Stomach (tissue), 19 donors: ENCODE data around the gene TMC5. TPM values are rescaled to one million over a fixed set of nuclear protein-coding genes. Genes with fewer than 3 reads are reported as not detected.
"Not testable (repeated sequence)": the region's sequence is repeated elsewhere in the genome, so short reads cannot be mapped to it uniquely, and the experiment has no call there.

ENCODE experiments used
- DNase-seq, 2 donors: peaks; one replicate each; pipeline versions ENCODE4 v3.0.0 to v3.0.0-alpha.2; 2013 to 2019
- H3K27ac ChIP-seq, 5 donors: fragments of 200-600 bp in 4 of 5; sonication (generic) in 4 of 5; one replicate each; pipeline ENCODE4 v1.5.1; 2013 to 2019; ENCODE audit warnings: mild to moderate bottlenecking in 1 of 5, moderate library complexity in 1 of 5
- H3K27me3 ChIP-seq, 3 donors: fragments of 200-600 bp; sonication (generic); one replicate each; pipeline ENCODE4 v1.5.1; 2017 to 2019; ENCODE audit warnings: mixed run types in 1 of 3
- H3K36me3 ChIP-seq, 4 donors: fragments of 200-600 bp; sonication (generic); 1 replicate in 3 of 4; 2 replicates in 1 of 4; pipeline ENCODE4 v1.5.1; 2016 to 2019
- H3K4me1 ChIP-seq, 4 donors: fragments of 200-600 bp; sonication (generic); one replicate each; pipeline ENCODE4 v1.5.1; 2016 to 2019
- H3K4me3 ChIP-seq, 4 donors: fragments of 200-600 bp; sonication (generic) in 3 of 4; one replicate each; pipeline ENCODE4 v1.5.1; 2016 to 2019; ENCODE audit warnings: mild to moderate bottlenecking in 1 of 4
- H3K9me3 ChIP-seq, 4 donors: fragments of 200-600 bp; sonication (generic); one replicate each; pipeline ENCODE4 v1.5.1; 2016 to 2019
- CTCF ChIP-seq, 7 experiments: fragments of 450-650 bp in 4 of 7; fragments of 200-600 bp in 3 of 7; sonication (generic) in 3 of 7; IDR thresholded peaks; one replicate each; pipeline ENCODE4 v1.5.1; 2016 to 2019; ENCODE audit warnings: antibody characterized with exemption in 7 of 7, control low read depth in 2 of 7, mild to moderate bottlenecking in 1 of 7
- EP300 ChIP-seq: sonication (generic); formaldehyde crosslinking; IDR thresholded peaks from one replicate; pipeline ENCODE4 v1.6.1; 2017; ENCODE audit warnings: antibody characterized with exemption
- POLR2A ChIP-seq, 4 donors: fragments of 450-650 bp; IDR thresholded peaks; one replicate each; pipeline ENCODE4 v1.6.1; 2016; ENCODE audit warnings: antibody characterized with exemption in 4 of 4, control low read depth in 2 of 4, mild to moderate bottlenecking in 1 of 4, moderate library complexity in 1 of 4
- POLR2AphosphoS5 ChIP-seq, 3 donors: sonication (generic); formaldehyde crosslinking; IDR thresholded peaks; one replicate each; pipeline ENCODE4 v1.6.1; 2016; ENCODE audit warnings: antibody characterized with exemption in 3 of 3
- WGBS, 5 donors: extraction: QIAGEN DNeasy Blood & Tissue Kit in 3 of 5; methylation state at CpG; one replicate each; pipeline versions ENCODE4 v1.1.5 to v1.1.7; 2013 to 2018; 5-methylcytosine and 5-hydroxymethylcytosine counted together
- intact Hi-C: fragments of 100-400 bp; cut with DNase I; formaldehyde crosslinking; loops from one replicate; pipeline ENCODE4 v1.15.1; 2023; ENCODE audit warnings: low total_unique reads
- long read RNA-seq, 10 donors: transcript quantifications; one replicate each; lab custom pipeline, GENCODE V29; 2026
- polyA plus RNA-seq, 3 donors: library from polyadenylated mRNA; stranded (reverse); fragments of 200-250 nt; gene quantifications; one replicate each; pipeline ENCODE4 v1.2.3, GENCODE V29; 2013
- total RNA-seq, 5 donors: library from RNA; depleted of rRNA; stranded (reverse); fragments of >200 nt; gene quantifications; one replicate each; pipeline versions ENCODE4 v1.1.0 to v1.2.3, GENCODE V29; 2014 to 2016
- donor health status: healthy with polysubstance abuse.
- donor health status: Bipolar disorder and iron deficiency.
- donor health status: healthy.

TMC5 gene
- 10 to 100 TPM in 4 of 5 donors, 1 to 10 TPM in 1; 7.2 to 92.7 (median 54.3) TPM for total RNA-seq
- polyA plus RNA-seq, result 10 to 100 TPM; 16.0 to 28.0 (median 17.4) TPM
- long read RNA-seq, donor 1, partial matches to known transcripts, result 6 of 6 reads
- long read RNA-seq, donor 1, other reads (novel, unspliced or antisense), result 0 of 6 reads
- long read RNA-seq, donor 2, result 0 reads
- long read RNA-seq, donor 3, result 0 reads
- long read RNA-seq, donor 4, result 0 reads
- long read RNA-seq, donor 5, partial matches to known transcripts, result 0 of 1 reads
- long read RNA-seq, donor 5, other reads (novel, unspliced or antisense), result 0 of 1 reads
- long read RNA-seq, donor 6, full-length matches to known transcripts, result 2 of 80 reads
- long read RNA-seq, donor 6, partial matches to known transcripts, result 5 of 80 reads
- long read RNA-seq, donor 6, other reads (novel, unspliced or antisense), result 73 of 80 reads
- long read RNA-seq, donor 7, full-length matches to known transcripts, result 1 of 1 reads
- long read RNA-seq, donor 7, partial matches to known transcripts, result 0 of 1 reads
- long read RNA-seq, donor 7, other reads (novel, unspliced or antisense), result 0 of 1 reads
- long read RNA-seq, donor 8, result 0 reads
- long read RNA-seq, donor 9, result 0 reads
- long read RNA-seq, donor 10, result 0 reads

GRCh38 chr16:19417640-19418039 is at the start of gene TMC5:
TSS of gene TMC5 (plus strand) at chr16:19417883. CDS start at chr16:19440039, 22,156 bp downstream.
- peaks cover 0 to 18% (median 4%) of the 10 kb centered on the region in 3 donors for H3K27me3 ChIP-seq
- peak within 1 kb of the TSS; percentile 8 to 50 (median 40) for H3K4me3 ChIP-seq
- peak within 1 kb of the TSS; percentile 49 to 86 (median 82) for H3K27ac ChIP-seq
- peak; percentile 59 to 75 for DNase-seq
- 29 to 43% (median 39%) methylated on average over 12 of the region's 12 CpGs for WGBS, 5 donors
- no peaks in the 10 kb centered on the region for H3K36me3 ChIP-seq
- intact Hi-C loops, result no loop called here
- H3K9me3 ChIP-seq, result no peaks in the 10 kb centered on the region
- no peak for TF ChIP-seq CTCF (IDR thresholded peaks at IDR 0.05)
- TF ChIP-seq POLR2A (IDR thresholded peaks at IDR 0.05), result no peak
- peak in 2 of 3 donors; percentile 87 to 88 for TF ChIP-seq POLR2AphosphoS5 (IDR thresholded peaks at IDR 0.05)
- peaks cover 4 to 26% (median 12%) of the 10 kb centered on the region in 4 donors for H3K4me1 ChIP-seq

- not testable (repeated sequence) for H3K4me1 ChIP-seq, H3K27ac ChIP-seq, DNase-seq, H3K36me3 ChIP-seq, H3K9me3 ChIP-seq, H3K4me3 ChIP-seq, H3K27me3 ChIP-seq
- intact Hi-C loops, result loop anchor here (5.0 to 10.0 kb wide), 2 partner anchors 208 to 285 kb away; partner anchors contain the start of gene SYT17
- WGBS, 5 donors, result 83 to 87% (median 84%) methylated on average over 7 of the region's 7 CpGs
Measured at GRCh38 chr16:19372541-19372940, 45.1 kb upstream of the TMC5 start.

- intact Hi-C loops, result loop anchor here (5.0 to 10.0 kb wide), 2 partner anchors 210 to 287 kb away; partner anchors contain the start of gene SYT17
- Histone ChIP-seq H3K36me3 (no peaks in the 10 kb centered on the region), H3K4me3 (no peak overlapping the region), H3K27me3 (no peaks in the 10 kb centered on the region), H3K27ac (no peak overlapping the region), H3K9me3 (no peaks in the 10 kb centered on the region), H3K4me1 (peaks cover 5 to 13% (median 9%) of the 10 kb centered on the region in 4 donors)
- TF ChIP-seq CTCF (IDR thresholded peaks at IDR 0.05), result no peak
- TF ChIP-seq EP300, result no peak
- TF ChIP-seq POLR2AphosphoS5 (IDR thresholded peaks at IDR 0.05), result no peak
- no peak for TF ChIP-seq POLR2A (IDR thresholded peaks at IDR 0.05)
- no peak for DNase-seq
- 86 to 97% (median 96%) methylated on average over 3 of the region's 3 CpGs for WGBS, 5 donors
Measured at GRCh38 chr16:19374402-19374801, 43.3 kb upstream of the TMC5 start.

- Histone ChIP-seq H3K27me3 (no peaks in the 10 kb centered on the region), H3K36me3 (no peaks in the 10 kb centered on the region), H3K27ac (no peak overlapping the region), H3K4me1 (peaks cover 7 to 26% (median 15%) of the 10 kb centered on the region in 4 donors), H3K9me3 (no peaks in the 10 kb centered on the region), H3K4me3 (no peak overlapping the region)
- peak; percentile 46 to 82 for DNase-seq
- 28 to 42% (median 35%) methylated on average over 4 of the region's 4 CpGs for WGBS, 5 donors
- intact Hi-C loops, result loop anchor here (10.0 kb wide), 1 partner anchor 211 kb away; the partner anchor contains the start of gene SYT17
- no peak for TF ChIP-seq EP300
- TF ChIP-seq CTCF (IDR thresholded peaks at IDR 0.05), result peak in 6 of 7 experiments; percentile 37 to 92 (median 86)
Measured at GRCh38 chr16:19375561-19376158, 42.0 kb upstream of the TMC5 start.
